ENCODE results near the gene RAB12. TPM values are rescaled to one million over a fixed set of nuclear protein-coding genes. Genes with fewer than 3 reads are reported as not detected.
"Not testable (repeated sequence)": the region's sequence is repeated elsewhere in the genome, so short reads cannot be mapped to it uniquely, and the experiment has no call there.

RAB12 gene
- 10 to 100 TPM; 13.0 to 15.4 (median 13.6) TPM for total RNA-seq

- Mint-ChIP-seq H3K9me3 (no peaks in the 10 kb centered on the region), H3K4me1 (ENCODE audit: low read depth) (peaks cover 49% of the 10 kb centered on the region), H3K36me3 (ENCODE audit: insufficient read depth) (peaks cover 6% of the 10 kb centered on the region), H3K4me3 (peak within 1 kb of the TSS; percentile 94), H3K27me3 (ENCODE audit: low read depth) (peaks cover 17% of the 10 kb centered on the region)
- DNase-seq (peak; percentile 84), ATAC-seq (peak; percentile 90 to 91)
Measured at GRCh38 chr18:8608795-8609658, at the start of gene RAB12. TSS of gene RAB12 (plus strand) at chr18:8609437. CDS start at chr18:8609440, 3 bp downstream.

DNA sequence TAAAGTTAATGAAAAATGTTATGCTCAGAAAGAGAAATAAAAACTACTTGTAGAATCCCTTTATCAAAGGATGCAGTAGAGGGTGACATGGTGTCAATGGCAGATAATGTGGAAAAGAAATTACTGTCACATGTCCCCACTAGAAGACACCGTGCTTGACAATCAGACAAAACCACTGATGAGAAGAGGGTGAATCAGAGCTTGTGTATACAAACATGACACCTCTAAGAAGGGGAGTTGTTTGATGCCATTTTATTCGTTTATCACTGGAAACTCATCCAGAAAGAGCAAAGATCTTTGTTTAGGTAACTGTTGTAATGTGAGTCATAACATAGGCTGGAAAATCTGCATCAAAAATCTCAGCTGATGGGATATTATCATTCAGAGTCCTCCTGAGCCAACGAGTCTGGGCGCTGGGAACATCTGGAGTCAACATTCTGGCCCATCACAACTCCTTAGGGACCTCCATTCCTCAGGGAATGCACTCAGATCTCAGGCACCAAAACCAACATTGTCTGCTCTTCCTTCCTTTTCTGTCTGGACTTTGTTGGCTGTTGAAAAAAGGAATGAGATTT is 49.5 kb upstream of the RAB12 start:
- Mint-ChIP-seq H3K36me3 (ENCODE audit: insufficient read depth) (no peaks in the 10 kb centered on the region), H3K4me3 (no peak overlapping the region), H3K27me3 (ENCODE audit: low read depth) (peaks cover 2% of the 10 kb centered on the region), H3K9me3 (no peaks in the 10 kb centered on the region), H3K4me1 (ENCODE audit: low read depth) (no peaks in the 10 kb centered on the region)
- DNase-seq (no peak), ATAC-seq (no peak)

GRCh38 chr18:8561123-8561910 is 47.9 kb upstream of the RAB12 start:
- DNase-seq (no peak), ATAC-seq (no peak)
- Mint-ChIP-seq H3K4me1 (ENCODE audit: low read depth) (no peaks in the 10 kb centered on the region), H3K9me3 (no peaks in the 10 kb centered on the region), H3K4me3 (no peak overlapping the region), H3K27me3 (ENCODE audit: low read depth) (peaks cover 2% of the 10 kb centered on the region), H3K36me3 (ENCODE audit: insufficient read depth) (no peaks in the 10 kb centered on the region)

GRCh38 chr18:8562070-8562469 is 47.2 kb upstream of the RAB12 start:
- no peak for ATAC-seq

DNA sequence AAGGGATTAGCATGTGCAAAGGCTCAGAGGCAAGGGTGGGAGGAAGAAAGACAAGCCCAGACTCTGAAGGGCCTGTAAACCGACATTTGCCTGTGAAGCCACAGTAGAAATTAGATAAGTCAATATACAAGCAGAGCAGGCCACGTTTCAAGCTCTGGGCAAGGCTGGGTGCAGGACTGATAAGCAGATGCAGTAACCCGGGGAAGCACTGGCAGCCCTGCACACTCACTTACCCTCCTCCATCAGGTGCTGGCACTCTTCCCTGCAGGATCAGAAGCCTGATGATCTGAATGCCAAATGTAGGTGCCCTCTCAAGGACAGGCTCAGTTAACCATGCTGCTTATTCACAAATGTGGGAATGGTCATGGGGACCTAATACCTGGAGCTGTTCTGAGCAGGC is 46.3 kb upstream of the RAB12 start:
- H3K27me3 Mint-ChIP-seq (ENCODE audit: low read depth): no peaks in the 10 kb centered on the region
- DNase-seq (no peak), ATAC-seq (no peak)
- H3K4me1 Mint-ChIP-seq (ENCODE audit: low read depth): no peaks in the 10 kb centered on the region
- no peaks in the 10 kb centered on the region for H3K36me3 Mint-ChIP-seq (ENCODE audit: insufficient read depth)
- no peak overlapping the region for H3K4me3 Mint-ChIP-seq
- H3K9me3 Mint-ChIP-seq: no peaks in the 10 kb centered on the region

More at GRCh38 chr18:8562070-8562469, 47.2 kb upstream of the RAB12 start:
- no peak for DNase-seq
- H3K9me3 Mint-ChIP-seq: no peaks in the 10 kb centered on the region
- peaks cover 1% of the 10 kb centered on the region for H3K27me3 Mint-ChIP-seq (ENCODE audit: low read depth)
- H3K36me3 Mint-ChIP-seq (ENCODE audit: insufficient read depth): no peaks in the 10 kb centered on the region
- no peaks in the 10 kb centered on the region for H3K4me1 Mint-ChIP-seq (ENCODE audit: low read depth)
- no peak overlapping the region for H3K4me3 Mint-ChIP-seq

- ATAC-seq: no peak
- no peak for DNase-seq
- Mint-ChIP-seq H3K27me3 (ENCODE audit: low read depth) (peaks cover 3% of the 10 kb centered on the region), H3K9me3 (no peaks in the 10 kb centered on the region), H3K4me1 (ENCODE audit: low read depth) (no peaks in the 10 kb centered on the region), H3K4me3 (no peak overlapping the region), H3K36me3 (ENCODE audit: insufficient read depth) (no peaks in the 10 kb centered on the region)
Measured at GRCh38 chr18:8571399-8571798, 37.8 kb upstream of the RAB12 start.

GRCh38 chr18:8573766-8574165 is 35.5 kb upstream of the RAB12 start:
- ATAC-seq; H3K27me3 Mint-ChIP-seq (ENCODE audit: low read depth): not testable (repeated sequence)

DNA sequence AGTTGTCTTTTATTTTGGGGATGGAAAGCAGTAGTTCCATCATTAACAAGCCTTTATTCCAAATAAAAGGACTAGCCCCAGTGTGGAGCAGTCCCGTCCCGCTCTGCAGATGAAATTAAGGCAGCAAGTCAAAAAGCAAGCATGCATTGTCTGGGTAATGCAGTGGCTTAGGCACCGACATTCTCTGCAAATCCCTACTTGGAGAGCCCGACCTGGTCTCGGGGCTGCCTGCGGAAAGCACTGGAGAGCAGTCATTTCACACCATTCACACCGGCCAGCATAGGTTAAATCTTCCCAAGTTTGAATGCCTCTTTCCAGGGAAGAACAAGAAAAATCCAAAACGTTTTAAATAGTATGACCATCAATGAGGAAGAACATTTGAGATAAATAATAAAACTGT is 24.4 kb upstream of the RAB12 start:
- Mint-ChIP-seq H3K27me3 (ENCODE audit: low read depth) (peaks cover 42% of the 10 kb centered on the region), H3K4me1 (ENCODE audit: low read depth) (no peaks in the 10 kb centered on the region), H3K36me3 (ENCODE audit: insufficient read depth) (no peaks in the 10 kb centered on the region), H3K4me3 (no peak overlapping the region), H3K9me3 (peaks cover 2% of the 10 kb centered on the region)
- ATAC-seq (no peak), DNase-seq (no peak)

More at GRCh38 chr18:8573766-8574165, 35.5 kb upstream of the RAB12 start:
- H3K4me3 Mint-ChIP-seq; DNase-seq; H3K4me1 Mint-ChIP-seq (ENCODE audit: low read depth); H3K9me3 Mint-ChIP-seq; H3K36me3 Mint-ChIP-seq (ENCODE audit: insufficient read depth): not testable (repeated sequence)

DNA sequence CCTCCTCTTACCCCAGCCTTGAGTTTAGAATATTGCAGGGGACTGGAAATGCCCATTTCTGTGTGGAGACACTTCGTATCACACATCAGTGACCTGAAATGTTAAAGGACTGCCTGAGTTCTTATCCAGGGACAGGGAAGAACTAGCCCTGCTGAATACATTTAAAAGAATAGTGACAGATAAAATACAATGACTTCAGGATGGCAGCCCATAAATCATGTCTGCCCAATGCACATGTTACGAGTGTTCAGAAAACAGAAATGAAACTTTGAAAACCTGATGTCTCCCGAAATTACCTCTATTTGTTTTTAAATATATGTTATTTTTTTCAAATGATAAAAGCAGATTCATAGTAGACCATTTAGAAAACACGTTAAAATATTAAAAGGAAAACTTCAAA is 22.3 kb upstream of the RAB12 start:
- DNase-seq: no peak
- H3K9me3 Mint-ChIP-seq: peaks cover 9% of the 10 kb centered on the region
- H3K4me1 Mint-ChIP-seq (ENCODE audit: low read depth): no peaks in the 10 kb centered on the region
- no peaks in the 10 kb centered on the region for H3K36me3 Mint-ChIP-seq (ENCODE audit: insufficient read depth)
- ATAC-seq: no peak
- H3K4me3 Mint-ChIP-seq: no peak overlapping the region
- H3K27me3 Mint-ChIP-seq (ENCODE audit: low read depth): peaks cover 36% of the 10 kb centered on the region

DNA sequence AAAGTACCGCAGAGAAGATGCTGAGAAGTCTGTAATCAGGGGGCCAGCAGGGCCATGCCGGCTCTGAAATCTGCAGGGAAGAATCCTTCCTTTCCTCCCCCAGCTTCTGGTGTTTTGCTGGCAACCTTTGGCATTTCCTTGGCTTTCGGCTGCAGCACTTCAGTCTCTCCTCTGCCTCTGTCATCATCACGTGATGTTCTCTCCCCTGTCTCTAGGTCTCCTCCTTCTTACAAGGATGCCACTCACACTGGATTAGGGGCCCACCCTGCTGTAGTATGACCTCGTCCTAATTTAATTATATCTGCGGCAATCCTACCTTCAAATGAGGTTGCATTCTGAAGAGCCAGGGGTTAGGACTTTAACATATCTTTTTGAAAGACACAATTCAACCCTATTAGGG is 13.8 kb upstream of the RAB12 start:
- Mint-ChIP-seq H3K27me3 (ENCODE audit: low read depth) (peaks cover 12% of the 10 kb centered on the region), H3K9me3 (peaks cover under 1% of the 10 kb centered on the region), H3K4me3 (no peak overlapping the region), H3K4me1 (ENCODE audit: low read depth) (no peaks in the 10 kb centered on the region), H3K36me3 (ENCODE audit: insufficient read depth) (no peaks in the 10 kb centered on the region)
- DNase-seq (no peak), ATAC-seq (no peak)

- peaks cover 37% of the 10 kb centered on the region for H3K27me3 Mint-ChIP-seq (ENCODE audit: low read depth)
- no peaks in the 10 kb centered on the region for H3K36me3 Mint-ChIP-seq (ENCODE audit: insufficient read depth)
- ATAC-seq (peak in 1 of 2 donors; percentile 7), DNase-seq (no peak)
- peak overlapping the region; percentile 4 for H3K4me3 Mint-ChIP-seq
- peaks cover 10% of the 10 kb centered on the region for H3K4me1 Mint-ChIP-seq (ENCODE audit: low read depth)
- H3K9me3 Mint-ChIP-seq: no peaks in the 10 kb centered on the region
Measured at GRCh38 chr18:8601277-8602032, 7.8 kb upstream of the RAB12 start.

DNA sequence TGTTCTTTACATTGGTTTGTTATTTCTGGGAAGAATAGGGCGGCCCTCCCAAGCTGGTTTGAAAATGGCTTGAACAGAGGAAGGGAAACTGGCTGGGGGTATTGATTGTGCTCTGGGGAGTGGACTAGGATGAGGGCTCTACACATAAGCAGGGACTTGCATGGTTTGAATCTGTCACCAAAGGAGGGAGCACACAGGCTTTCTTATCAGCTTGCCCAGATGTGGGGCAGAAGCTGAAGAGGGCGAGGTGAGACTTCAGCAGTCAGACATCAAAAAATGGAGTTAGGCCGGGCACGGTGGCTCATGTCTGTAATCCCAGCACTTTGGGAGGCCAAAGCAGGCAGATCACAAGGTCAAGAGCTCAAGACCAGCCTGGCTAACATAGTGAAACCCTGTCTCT is 7.2 kb upstream of the RAB12 start:
- ATAC-seq: no peak
- peaks cover 37% of the 10 kb centered on the region for H3K27me3 Mint-ChIP-seq (ENCODE audit: low read depth)
- no peaks in the 10 kb centered on the region for H3K36me3 Mint-ChIP-seq (ENCODE audit: insufficient read depth)
- no peak for DNase-seq
- H3K9me3 Mint-ChIP-seq: no peaks in the 10 kb centered on the region
- H3K4me3 Mint-ChIP-seq: peak overlapping the region; percentile 4
- peaks cover 10% of the 10 kb centered on the region for H3K4me1 Mint-ChIP-seq (ENCODE audit: low read depth)

- Mint-ChIP-seq H3K36me3 (ENCODE audit: insufficient read depth) (no peaks in the 10 kb centered on the region), H3K4me3 (no peak overlapping the region), H3K27me3 (ENCODE audit: low read depth) (peaks cover 32% of the 10 kb centered on the region), H3K9me3 (no peaks in the 10 kb centered on the region), H3K4me1 (ENCODE audit: low read depth) (peaks cover 10% of the 10 kb centered on the region)
- no peak for ATAC-seq
- no peak for DNase-seq
Measured at GRCh38 chr18:8602557-8602956, 6.7 kb upstream of the RAB12 start.
